HepG2 (cell line): Measurements from ENCODE around the gene CHMP1A. TPM values are rescaled to one million over a fixed set of nuclear protein-coding genes. Genes with fewer than 3 reads are reported as not detected.

Source experiments
- ISX ChIP-seq: sonication (generic); formaldehyde crosslinking; conservative IDR thresholded peaks from 2 replicates; pipeline ENCODE4 v1.5.0; 2020; ENCODE audit warnings: missing genetic modification reagents
- MLXIP ChIP-seq: sonication (generic); formaldehyde crosslinking; IDR thresholded peaks from 2 replicates; pipeline ENCODE4 v1.9.0; 2021; ENCODE audit warnings: missing genetic modification reagents, borderline replicate concordance
- NAIF1 ChIP-seq: sonication (generic); formaldehyde crosslinking; IDR thresholded peaks from 2 replicates; pipeline ENCODE4 v1.5.0; 2020; ENCODE audit warnings: mild to moderate bottlenecking, missing genetic modification reagents, borderline replicate concordance
- ZKSCAN5 ChIP-seq: sonication (generic); formaldehyde crosslinking; IDR thresholded peaks from 2 replicates; pipeline ENCODE4 v1.5.1; 2020; ENCODE audit warnings: mild to moderate bottlenecking, missing genetic modification reagents
- ZNF20 ChIP-seq: sonication (generic); formaldehyde crosslinking; IDR thresholded peaks from 2 replicates; pipeline ENCODE4 v1.4.0; 2020; ENCODE audit warnings: mild to moderate bottlenecking, moderate library complexity, missing genetic modification reagents
- ZNF280B ChIP-seq: sonication (generic); formaldehyde crosslinking; IDR thresholded peaks from 2 replicates; pipeline ENCODE4 v1.5.0; 2020; ENCODE audit warnings: missing genetic modification reagents, mild to moderate bottlenecking, borderline replicate concordance
- polyA plus RNA-seq, 8 experiments: library from polyadenylated mRNA; depleted of rRNA in 3 of 8; stranded (reverse) in 7 of 8; unstranded in 1 of 8; fragments of >200 nt; fragmentation: Illumina TruSeq in 4 of 8; extraction: Trizol in 4 of 8; gene quantifications; 2 replicates each; pipeline versions ENCODE4 v1.2.1 to v1.2.3, GENCODE V29; 2011 to 2016; ENCODE audit warnings: low read depth in 4 of 8, missing spikeins in 1 of 8, mixed read lengths in 1 of 8; ENCODE audit not compliant: insufficient read depth in 1 of 8
- total RNA-seq, 5 experiments: library from RNA; depleted of rRNA; stranded (reverse); fragments of >200 nt; fragmentation: Illumina TruSeq; extraction: Trizol; gene quantifications; 2 replicates each; pipeline ENCODE4 v1.2.3, GENCODE V29; 2016; ENCODE audit warnings: low read depth in 1 of 5
- TF ChIP-seq, protein P1 (sequence below): sonication (generic); formaldehyde crosslinking; IDR thresholded peaks from 2 replicates; pipeline ENCODE4 v1.4.0; 2020; ENCODE audit warnings: missing genetic modification reagents
- TF ChIP-seq, protein P2 (sequence below): sonication (generic); formaldehyde crosslinking; IDR thresholded peaks from 2 replicates; pipeline ENCODE4 v1.5.0; 2020; ENCODE audit warnings: mild to moderate bottlenecking, missing genetic modification reagents
- TF ChIP-seq, protein P3 (sequence below): sonication (generic); formaldehyde crosslinking; IDR thresholded peaks from 2 replicates; pipeline ENCODE4 v1.4.0; 2020; ENCODE audit warnings: missing genetic modification reagents, borderline replicate concordance
- TF ChIP-seq, protein P4 (sequence below), 2 experiments: sonication (generic) in 1 of 2; formaldehyde crosslinking in 1 of 2; IDR thresholded peaks; 2 replicates each; pipeline versions ENCODE4 v1.5.1 to v1.6.1; 2011 to 2020; ENCODE audit warnings: borderline replicate concordance in 1 of 2, low read depth in 1 of 2, low read length in 1 of 2, mild to moderate bottlenecking in 1 of 2, missing genetic modification reagents in 1 of 2, moderate library complexity in 1 of 2

Gene CHMP1A
- total and polyA plus RNA-seq, 2 of the 13 experiments (the other 11 are each of a cell fraction or from before 2014, with no cell fraction given): 69.4 to 73.3 TPM

DNA sequence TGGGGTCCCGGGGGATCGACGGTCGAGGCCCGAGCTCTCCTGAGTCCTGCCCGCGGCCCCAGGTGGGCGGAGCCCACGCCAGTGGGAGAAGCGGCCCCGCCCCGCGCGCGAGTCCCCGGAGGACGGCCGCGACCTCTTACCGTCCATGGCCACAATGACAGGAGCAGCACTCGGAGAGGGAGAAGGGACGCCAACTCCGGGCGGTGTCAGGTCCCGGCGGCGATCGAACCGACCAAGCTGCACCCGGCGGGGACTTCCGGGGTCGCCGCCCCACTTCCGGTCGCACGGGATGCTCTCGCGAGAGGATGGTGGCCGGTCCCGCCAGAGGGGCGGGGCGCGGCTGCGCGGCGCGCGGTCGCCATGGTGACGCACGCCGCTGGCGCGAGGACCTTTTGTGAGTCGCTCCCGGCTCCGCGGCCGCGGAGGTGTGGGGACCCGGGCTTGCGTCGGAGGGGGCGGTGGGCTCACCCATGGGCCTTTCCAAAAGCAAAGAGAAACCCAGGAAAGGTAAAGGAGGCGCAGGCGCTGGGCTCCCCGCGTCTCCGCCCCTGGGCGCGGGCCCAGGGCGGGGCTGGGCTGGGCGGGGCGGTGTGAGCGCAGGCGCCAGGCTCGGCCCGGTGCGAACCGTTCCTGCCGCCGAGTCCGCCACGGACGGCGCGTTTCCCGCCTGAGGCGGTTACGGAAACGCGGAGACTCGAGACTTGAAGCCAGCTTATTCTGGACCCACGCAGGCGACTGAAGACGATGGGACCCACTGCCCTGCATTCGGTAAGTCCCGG lies at the start of gene CHMP1A, which contains the start of gene SPATA33 (continued):
- TF ChIP-seq, protein P1, sequence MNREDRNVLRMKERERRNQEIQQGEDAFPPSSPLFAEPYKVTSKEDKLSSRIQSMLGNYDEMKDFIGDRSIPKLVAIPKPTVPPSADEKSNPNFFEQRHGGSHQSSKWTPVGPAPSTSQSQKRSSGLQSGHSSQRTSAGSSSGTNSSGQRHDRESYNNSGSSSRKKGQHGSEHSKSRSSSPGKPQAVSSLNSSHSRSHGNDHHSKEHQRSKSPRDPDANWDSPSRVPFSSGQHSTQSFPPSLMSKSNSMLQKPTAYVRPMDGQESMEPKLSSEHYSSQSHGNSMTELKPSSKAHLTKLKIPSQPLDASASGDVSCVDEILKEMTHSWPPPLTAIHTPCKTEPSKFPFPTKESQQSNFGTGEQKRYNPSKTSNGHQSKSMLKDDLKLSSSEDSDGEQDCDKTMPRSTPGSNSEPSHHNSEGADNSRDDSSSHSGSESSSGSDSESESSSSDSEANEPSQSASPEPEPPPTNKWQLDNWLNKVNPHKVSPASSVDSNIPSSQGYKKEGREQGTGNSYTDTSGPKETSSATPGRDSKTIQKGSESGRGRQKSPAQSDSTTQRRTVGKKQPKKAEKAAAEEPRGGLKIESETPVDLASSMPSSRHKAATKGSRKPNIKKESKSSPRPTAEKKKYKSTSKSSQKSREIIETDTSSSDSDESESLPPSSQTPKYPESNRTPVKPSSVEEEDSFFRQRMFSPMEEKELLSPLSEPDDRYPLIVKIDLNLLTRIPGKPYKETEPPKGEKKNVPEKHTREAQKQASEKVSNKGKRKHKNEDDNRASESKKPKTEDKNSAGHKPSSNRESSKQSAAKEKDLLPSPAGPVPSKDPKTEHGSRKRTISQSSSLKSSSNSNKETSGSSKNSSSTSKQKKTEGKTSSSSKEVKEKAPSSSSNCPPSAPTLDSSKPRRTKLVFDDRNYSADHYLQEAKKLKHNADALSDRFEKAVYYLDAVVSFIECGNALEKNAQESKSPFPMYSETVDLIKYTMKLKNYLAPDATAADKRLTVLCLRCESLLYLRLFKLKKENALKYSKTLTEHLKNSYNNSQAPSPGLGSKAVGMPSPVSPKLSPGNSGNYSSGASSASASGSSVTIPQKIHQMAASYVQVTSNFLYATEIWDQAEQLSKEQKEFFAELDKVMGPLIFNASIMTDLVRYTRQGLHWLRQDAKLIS (CRISPR knock-in tag): no peak; the same call in 1 of the 2 replicates
- peak; percentile 96; the same call in 1 of the 2 replicates for TF ChIP-seq NAIF1 (CRISPR knock-in tag)
- peak; percentile 87 for TF ChIP-seq ZNF280B (CRISPR knock-in tag)
- TF ChIP-seq, protein P2, sequence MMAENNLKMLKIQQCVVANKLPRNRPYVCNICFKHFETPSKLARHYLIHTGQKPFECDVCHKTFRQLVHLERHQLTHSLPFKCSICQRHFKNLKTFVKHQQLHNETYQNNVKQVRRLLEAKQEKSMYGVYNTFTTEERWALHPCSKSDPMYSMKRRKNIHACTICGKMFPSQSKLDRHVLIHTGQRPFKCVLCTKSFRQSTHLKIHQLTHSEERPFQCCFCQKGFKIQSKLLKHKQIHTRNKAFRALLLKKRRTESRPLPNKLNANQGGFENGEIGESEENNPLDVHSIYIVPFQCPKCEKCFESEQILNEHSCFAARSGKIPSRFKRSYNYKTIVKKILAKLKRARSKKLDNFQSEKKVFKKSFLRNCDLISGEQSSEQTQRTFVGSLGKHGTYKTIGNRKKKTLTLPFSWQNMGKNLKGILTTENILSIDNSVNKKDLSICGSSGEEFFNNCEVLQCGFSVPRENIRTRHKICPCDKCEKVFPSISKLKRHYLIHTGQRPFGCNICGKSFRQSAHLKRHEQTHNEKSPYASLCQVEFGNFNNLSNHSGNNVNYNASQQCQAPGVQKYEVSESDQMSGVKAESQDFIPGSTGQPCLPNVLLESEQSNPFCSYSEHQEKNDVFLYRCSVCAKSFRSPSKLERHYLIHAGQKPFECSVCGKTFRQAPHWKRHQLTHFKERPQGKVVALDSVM (CRISPR knock-in tag): peak; percentile 20; the same call in 1 of the 2 replicates
- no peak for TF ChIP-seq MLXIP (CRISPR knock-in tag)
- TF ChIP-seq ISX: no peak; the same call in 1 of the 2 replicates
- TF ChIP-seq, protein P3, sequence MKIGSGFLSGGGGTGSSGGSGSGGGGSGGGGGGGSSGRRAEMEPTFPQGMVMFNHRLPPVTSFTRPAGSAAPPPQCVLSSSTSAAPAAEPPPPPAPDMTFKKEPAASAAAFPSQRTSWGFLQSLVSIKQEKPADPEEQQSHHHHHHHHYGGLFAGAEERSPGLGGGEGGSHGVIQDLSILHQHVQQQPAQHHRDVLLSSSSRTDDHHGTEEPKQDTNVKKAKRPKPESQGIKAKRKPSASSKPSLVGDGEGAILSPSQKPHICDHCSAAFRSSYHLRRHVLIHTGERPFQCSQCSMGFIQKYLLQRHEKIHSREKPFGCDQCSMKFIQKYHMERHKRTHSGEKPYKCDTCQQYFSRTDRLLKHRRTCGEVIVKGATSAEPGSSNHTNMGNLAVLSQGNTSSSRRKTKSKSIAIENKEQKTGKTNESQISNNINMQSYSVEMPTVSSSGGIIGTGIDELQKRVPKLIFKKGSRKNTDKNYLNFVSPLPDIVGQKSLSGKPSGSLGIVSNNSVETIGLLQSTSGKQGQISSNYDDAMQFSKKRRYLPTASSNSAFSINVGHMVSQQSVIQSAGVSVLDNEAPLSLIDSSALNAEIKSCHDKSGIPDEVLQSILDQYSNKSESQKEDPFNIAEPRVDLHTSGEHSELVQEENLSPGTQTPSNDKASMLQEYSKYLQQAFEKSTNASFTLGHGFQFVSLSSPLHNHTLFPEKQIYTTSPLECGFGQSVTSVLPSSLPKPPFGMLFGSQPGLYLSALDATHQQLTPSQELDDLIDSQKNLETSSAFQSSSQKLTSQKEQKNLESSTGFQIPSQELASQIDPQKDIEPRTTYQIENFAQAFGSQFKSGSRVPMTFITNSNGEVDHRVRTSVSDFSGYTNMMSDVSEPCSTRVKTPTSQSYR (CRISPR knock-in tag): peak; percentile 10; the same call in 1 of the 2 replicates
- no peak for TF ChIP-seq ZNF20
- TF ChIP-seq, protein P4, sequence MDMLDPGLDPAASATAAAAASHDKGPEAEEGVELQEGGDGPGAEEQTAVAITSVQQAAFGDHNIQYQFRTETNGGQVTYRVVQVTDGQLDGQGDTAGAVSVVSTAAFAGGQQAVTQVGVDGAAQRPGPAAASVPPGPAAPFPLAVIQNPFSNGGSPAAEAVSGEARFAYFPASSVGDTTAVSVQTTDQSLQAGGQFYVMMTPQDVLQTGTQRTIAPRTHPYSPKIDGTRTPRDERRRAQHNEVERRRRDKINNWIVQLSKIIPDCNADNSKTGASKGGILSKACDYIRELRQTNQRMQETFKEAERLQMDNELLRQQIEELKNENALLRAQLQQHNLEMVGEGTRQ (IDR thresholded peaks at IDR 0.05; ENCODE audit: low read depth, low read length): no peak
- TF ChIP-seq, protein P4 (CRISPR knock-in tag; IDR thresholded peaks at IDR 0.05; ENCODE audit: borderline replicate concordance): no peak
- TF ChIP-seq ZKSCAN5: no peak
